Measurements from ENCODE around the gene OR6J1.
"Not testable (repeated sequence)": the region's sequence is repeated elsewhere in the genome, so short reads cannot be mapped to it uniquely, and the experiment has no call there.

The OR6J1 gene

GRCh38 chr14:22650046-22650739 lies 6.0 kb upstream of the OR6J1 start:
- DNase-seq, result no peak

GRCh38 chr14:22648506-22648905 lies 4.4 kb upstream of the OR6J1 start:
- no peak for DNase-seq

GRCh38 chr14:22646570-22647254 lies 2.6 kb upstream of the OR6J1 start:
- no peak for DNase-seq

- DNase-seq, result no peak
Measured at GRCh38 chr14:22641846-22642245, 2.3 kb downstream of the OR6J1 start.

- no peak for DNase-seq
Measured at GRCh38 chr14:22640192-22640591, 4.0 kb downstream of the OR6J1 start.

GRCh38 chr14:22635980-22636379 lies 8.2 kb downstream of the OR6J1 start:
- not testable (repeated sequence) for DNase-seq

GRCh38 chr14:22634233-22634900 lies 9.8 kb downstream of the OR6J1 start:
- no peak for DNase-seq

GRCh38 chr14:22630486-22630885 lies 13.7 kb downstream of the OR6J1 start:
- DNase-seq, result no peak

- DNase-seq, result no peak
Measured at GRCh38 chr14:22630066-22630465, 14.1 kb downstream of the OR6J1 start.

- no peak for DNase-seq
Measured at GRCh38 chr14:22629361-22629760, 14.8 kb downstream of the OR6J1 start.

GRCh38 chr14:22627506-22628263 lies 16.5 kb downstream of the OR6J1 start:
- DNase-seq, result no peak

- no peak for DNase-seq
Measured at GRCh38 chr14:22626590-22626989, 17.6 kb downstream of the OR6J1 start.

- no peak for DNase-seq
Measured at GRCh38 chr14:22623047-22623446, 21.1 kb downstream of the OR6J1 start.

- DNase-seq, result no peak
Measured at GRCh38 chr14:22622255-22622654, 21.9 kb downstream of the OR6J1 start.

- DNase-seq, result not testable (repeated sequence)
Measured at GRCh38 chr14:22615765-22616164, 28.4 kb downstream of the OR6J1 start.

- DNase-seq, result no peak
Measured at GRCh38 chr14:22614240-22614799, 29.8 kb downstream of the OR6J1 start.

- no peak for DNase-seq
Measured at GRCh38 chr14:22613736-22614239, 30.4 kb downstream of the OR6J1 start.

- no peak for DNase-seq
Measured at GRCh38 chr14:22613106-22613695, 31.0 kb downstream of the OR6J1 start.

- DNase-seq, result no peak
Measured at GRCh38 chr14:22610931-22611330, 33.2 kb downstream of the OR6J1 start.

- DNase-seq, result no peak
Measured at GRCh38 chr14:22607291-22607690, 36.9 kb downstream of the OR6J1 start.

- DNase-seq, result no peak
Measured at GRCh38 chr14:22606380-22606779, 37.8 kb downstream of the OR6J1 start.

GRCh38 chr14:22602862-22603261 lies 41.3 kb downstream of the OR6J1 start:
- no peak for DNase-seq
